HEK293 (cell line): ENCODE data around the gene PALM2AKAP2.

Experiments
- CTCF ChIA-PET: fragments of 350-600 bp; formaldehyde crosslinking; extraction: SDS; loops from one replicate; lab custom pipeline; 2021; ENCODE audit warnings: antibody characterized with exemption; lab: Yijun Ruan, JAX
- POLR2A ChIA-PET: fragments of 300-600 bp; formaldehyde crosslinking; extraction: SDS; loops from one replicate; lab custom pipeline; 2020; ENCODE audit warnings: antibody characterized with exemption, inconsistent platforms; lab: Yijun Ruan, JAX
- H3K27ac ChIP-seq: fragments of 200-500 bp; sonication (Bioruptor generic); 2 replicates; pipeline ENCODE4 v1.5.1; 2014; ENCODE audit warnings: low read depth, low read length, control low read depth, inconsistent platforms; ENCODE audit errors: extremely low read depth
- H3K36me3 ChIP-seq, 2 experiments: fragments of 200-500 bp in 1 of 2; sonication (Bioruptor generic) in 1 of 2; 1 replicate in 1 of 2; 2 replicates in 1 of 2; pipeline ENCODE4 v1.5.1; 2014 to 2017; ENCODE audit warnings: inconsistent platforms in 2 of 2, low read length in 2 of 2; ENCODE audit not compliant: control insufficient read depth in 2 of 2, insufficient read depth in 1 of 2
- H3K4me1 ChIP-seq: fragments of 200-500 bp; sonication (Bioruptor generic); 2 replicates; pipeline ENCODE4 v1.5.1; 2014; ENCODE audit warnings: mild to moderate bottlenecking, low read length, inconsistent platforms; ENCODE audit not compliant: control insufficient read depth, insufficient read depth
- H3K4me3 ChIP-seq: 2 replicates; pipeline ENCODE4 v1.5.1; 2011; ENCODE audit warnings: low read depth, mild to moderate bottlenecking, control low read depth, low read length, moderate library complexity
- H3K9me3 ChIP-seq: fragments of 200-500 bp; sonication (Bioruptor generic); 2 replicates; pipeline ENCODE4 v1.5.1; 2014; ENCODE audit warnings: low read depth, low read length, inconsistent platforms; ENCODE audit not compliant: control insufficient read depth, insufficient read depth
- HOXC10 ChIP-seq: sonication (generic); formaldehyde crosslinking; IDR thresholded peaks from 2 replicates; pipeline ENCODE4 v1.8.1; 2023; ENCODE audit warnings: mild to moderate bottlenecking, missing genetic modification reagents
- PRDM1 ChIP-seq: fragments of 450-650 bp; formaldehyde crosslinking; IDR thresholded peaks from 2 replicates; pipeline ENCODE4; 2016; ENCODE audit warnings: missing biosample characterization, missing genetic modification characterization
- SP2 ChIP-seq: fragments of 450-650 bp; formaldehyde crosslinking; IDR thresholded peaks from 2 replicates; pipeline ENCODE4 v1.5.1; 2016; ENCODE audit warnings: missing biosample characterization, missing genetic modification characterization
- YY2 ChIP-seq: fragments of 450-650 bp; formaldehyde crosslinking; IDR thresholded peaks from 2 replicates; pipeline ENCODE4 v1.5.1; 2016; ENCODE audit warnings: missing biosample characterization, missing genetic modification characterization
- ZNF114 ChIP-seq: fragments of 450-650 bp; formaldehyde crosslinking; IDR thresholded peaks from 2 replicates; pipeline ENCODE4 v1.5.0; 2017; ENCODE audit warnings: missing biosample characterization, missing genetic modification characterization
- ZNF133 ChIP-seq: fragments of 450-650 bp; formaldehyde crosslinking; IDR thresholded peaks from 2 replicates; pipeline ENCODE4 v1.5.1; 2016; ENCODE audit warnings: missing biosample characterization, missing genetic modification characterization
- ZNF223 ChIP-seq: fragments of 450-650 bp; formaldehyde crosslinking; IDR thresholded peaks from 2 replicates; pipeline ENCODE4 v1.5.1; 2016; ENCODE audit warnings: missing biosample characterization, missing genetic modification characterization
- ZNF335 ChIP-seq: fragments of 450-650 bp; formaldehyde crosslinking; conservative IDR thresholded peaks from 2 replicates; pipeline ENCODE4 v1.5.1; 2016; ENCODE audit warnings: missing biosample characterization, missing genetic modification characterization
- ZNF394 ChIP-seq: fragments of 450-650 bp; formaldehyde crosslinking; IDR thresholded peaks from 2 replicates; pipeline ENCODE4 v1.5.1; 2016; ENCODE audit warnings: missing biosample characterization, missing genetic modification characterization, mild to moderate bottlenecking, moderate library complexity, borderline replicate concordance
- ZNF48 ChIP-seq: fragments of 450-650 bp; formaldehyde crosslinking; IDR thresholded peaks from 2 replicates; pipeline ENCODE4 v1.5.1; 2016; ENCODE audit warnings: missing biosample characterization, missing genetic modification characterization
- ZNF501 ChIP-seq: fragments of 450-650 bp; formaldehyde crosslinking; IDR thresholded peaks from 2 replicates; pipeline ENCODE4 v1.5.1; 2016; ENCODE audit warnings: missing biosample characterization, missing genetic modification characterization
- ZNF521 ChIP-seq: fragments of 450-650 bp; formaldehyde crosslinking; IDR thresholded peaks from 2 replicates; pipeline ENCODE4 v1.5.1; 2017; ENCODE audit warnings: missing biosample characterization, mild to moderate bottlenecking, missing genetic modification characterization
- ZNF664 ChIP-seq: fragments of 450-650 bp; formaldehyde crosslinking; IDR thresholded peaks from 2 replicates; pipeline ENCODE4 v1.5.1; 2016; ENCODE audit warnings: missing biosample characterization, missing genetic modification characterization
- ZNF776 ChIP-seq: fragments of 450-650 bp; formaldehyde crosslinking; IDR thresholded peaks from 2 replicates; pipeline ENCODE4 v1.5.0; 2017; ENCODE audit warnings: missing biosample characterization, missing genetic modification characterization, borderline replicate concordance
- ZNF785 ChIP-seq: fragments of 450-650 bp; formaldehyde crosslinking; IDR thresholded peaks from 2 replicates; pipeline ENCODE4 v1.5.1; 2016; ENCODE audit warnings: missing biosample characterization, missing genetic modification characterization
- ZSCAN30 ChIP-seq: fragments of 450-650 bp; IDR thresholded peaks from 2 replicates; pipeline ENCODE4 v1.5.1; 2018; ENCODE audit warnings: missing biosample characterization, mild to moderate bottlenecking, missing genetic modification characterization, moderate library complexity
- TF ChIP-seq, protein P1 (sequence below): fragments of 450-650 bp; formaldehyde crosslinking; IDR thresholded peaks from 2 replicates; pipeline ENCODE4 v1.5.1; 2017; ENCODE audit warnings: missing biosample characterization, missing genetic modification characterization
- TF ChIP-seq, protein P2 (sequence below): fragments of 450-650 bp; formaldehyde crosslinking; IDR thresholded peaks from 2 replicates; pipeline ENCODE4 v1.5.1; 2017; ENCODE audit warnings: missing biosample characterization, missing genetic modification characterization
- TF ChIP-seq, protein P3 (sequence below): fragments of 450-650 bp; formaldehyde crosslinking; IDR thresholded peaks from 2 replicates; pipeline ENCODE4 v1.5.1; 2016; ENCODE audit warnings: missing biosample characterization, missing genetic modification characterization

The PALM2AKAP2 gene

GRCh38 chr9:109797509-109797908 is 17.5 kb downstream of the PALM2AKAP2 start:
- H3K4me3 ChIP-seq: no peak overlapping the region
- no peak overlapping the region for H3K27ac ChIP-seq
- TF ChIP-seq SP2 (tag by site-specific recombination) (no peak), ZNF223 (tag by site-specific recombination) (no peak), PRDM1 (tag by site-specific recombination) (no peak), YY2 (tag by site-specific recombination) (no peak)
- ChIA-PET CTCF (interaction anchor here (0.7 kb wide), 1 partner anchor 12 kb away, joined by 3 read pairs; no protein-coding TSS in a partner anchor), POLR2A (no interaction called here)
- H3K4me1 ChIP-seq: no peaks in the 10 kb centered on the region
- no peaks in the 10 kb centered on the region for H3K36me3 ChIP-seq
- H3K9me3 ChIP-seq: no peaks in the 10 kb centered on the region

- Histone ChIP-seq H3K27ac (no peak overlapping the region), H3K9me3 (no peaks in the 10 kb centered on the region), H3K4me3 (no peak overlapping the region), H3K36me3 (no peaks in the 10 kb centered on the region), H3K4me1 (no peaks in the 10 kb centered on the region; the same call in 1 of the 2 replicates)
- POLR2A ChIA-PET: interaction anchor here (1.0 kb wide), 1 partner anchor 14 kb away, joined by 3 read pairs; no protein-coding TSS in a partner anchor
- TF ChIP-seq ZNF394 (tag by site-specific recombination): no peak
- TF ChIP-seq, protein P1, sequence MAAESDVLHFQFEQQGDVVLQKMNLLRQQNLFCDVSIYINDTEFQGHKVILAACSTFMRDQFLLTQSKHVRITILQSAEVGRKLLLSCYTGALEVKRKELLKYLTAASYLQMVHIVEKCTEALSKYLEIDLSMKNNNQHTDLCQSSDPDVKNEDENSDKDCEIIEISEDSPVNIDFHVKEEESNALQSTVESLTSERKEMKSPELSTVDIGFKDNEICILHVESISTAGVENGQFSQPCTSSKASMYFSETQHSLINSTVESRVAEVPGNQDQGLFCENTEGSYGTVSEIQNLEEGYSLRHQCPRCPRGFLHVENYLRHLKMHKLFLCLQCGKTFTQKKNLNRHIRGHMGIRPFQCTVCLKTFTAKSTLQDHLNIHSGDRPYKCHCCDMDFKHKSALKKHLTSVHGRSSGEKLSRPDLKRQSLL (tag by site-specific recombination): no peak
- CTCF ChIA-PET: interaction anchor here (0.6 kb wide), 1 partner anchor 411 kb away, joined by 5 read pairs; no protein-coding TSS in a partner anchor
These were observed 19.1 kb downstream of the PALM2AKAP2 start for GRCh38 chr9:109799141-109799540.

- ChIA-PET CTCF (interaction anchor here (0.8 to 1.3 kb wide), 2 partner anchors 48 to 225 kb away, joined by 3 read pairs; no protein-coding TSS in a partner anchor), POLR2A (no interaction called here)
- no peak for TF ChIP-seq HOXC10 (CRISPR knock-in tag)
- no peak for TF ChIP-seq ZNF521 (tag by site-specific recombination)
- no peak for TF ChIP-seq ZNF114 (tag by site-specific recombination)
- TF ChIP-seq, protein P1 (tag by site-specific recombination): no peak
- TF ChIP-seq, protein P2, sequence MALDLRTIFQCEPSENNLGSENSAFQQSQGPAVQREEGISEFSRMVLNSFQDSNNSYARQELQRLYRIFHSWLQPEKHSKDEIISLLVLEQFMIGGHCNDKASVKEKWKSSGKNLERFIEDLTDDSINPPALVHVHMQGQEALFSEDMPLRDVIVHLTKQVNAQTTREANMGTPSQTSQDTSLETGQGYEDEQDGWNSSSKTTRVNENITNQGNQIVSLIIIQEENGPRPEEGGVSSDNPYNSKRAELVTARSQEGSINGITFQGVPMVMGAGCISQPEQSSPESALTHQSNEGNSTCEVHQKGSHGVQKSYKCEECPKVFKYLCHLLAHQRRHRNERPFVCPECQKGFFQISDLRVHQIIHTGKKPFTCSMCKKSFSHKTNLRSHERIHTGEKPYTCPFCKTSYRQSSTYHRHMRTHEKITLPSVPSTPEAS (tag by site-specific recombination): no peak
- no peak for TF ChIP-seq ZNF335 (tag by site-specific recombination)
- TF ChIP-seq ZNF48 (tag by site-specific recombination): no peak
- no peak for TF ChIP-seq ZNF776
- TF ChIP-seq, protein P3, sequence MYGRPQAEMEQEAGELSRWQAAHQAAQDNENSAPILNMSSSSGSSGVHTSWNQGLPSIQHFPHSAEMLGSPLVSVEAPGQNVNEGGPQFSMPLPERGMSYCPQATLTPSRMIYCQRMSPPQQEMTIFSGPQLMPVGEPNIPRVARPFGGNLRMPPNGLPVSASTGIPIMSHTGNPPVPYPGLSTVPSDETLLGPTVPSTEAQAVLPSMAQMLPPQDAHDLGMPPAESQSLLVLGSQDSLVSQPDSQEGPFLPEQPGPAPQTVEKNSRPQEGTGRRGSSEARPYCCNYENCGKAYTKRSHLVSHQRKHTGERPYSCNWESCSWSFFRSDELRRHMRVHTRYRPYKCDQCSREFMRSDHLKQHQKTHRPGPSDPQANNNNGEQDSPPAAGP (tag by site-specific recombination): no peak
- TF ChIP-seq ZNF785: no peak
- no peak for TF ChIP-seq ZSCAN30 (tag by site-specific recombination)
- no peak for TF ChIP-seq ZNF664 (tag by site-specific recombination)
- no peak for TF ChIP-seq ZNF133 (tag by site-specific recombination)
- no peak for TF ChIP-seq ZNF501 (tag by site-specific recombination)
- no peak overlapping the region for H3K27ac ChIP-seq
- no peaks in the 10 kb centered on the region; the same call in 1 of the 2 replicates for H3K4me1 ChIP-seq
- no peaks in the 10 kb centered on the region for H3K9me3 ChIP-seq
- no peak overlapping the region for H3K4me3 ChIP-seq
- H3K36me3 ChIP-seq: no peaks in the 10 kb centered on the region
These were observed 19.8 kb downstream of the PALM2AKAP2 start for GRCh38 chr9:109799792-109800191.
